Measurements from ENCODE around the gene ATP9B. TPM values are rescaled to one million over a fixed set of nuclear protein-coding genes. Genes with fewer than 3 reads are reported as not detected.

The ATP9B gene
- total RNA-seq, 1 donor from 2014 or later: 22.7 TPM

DNA sequence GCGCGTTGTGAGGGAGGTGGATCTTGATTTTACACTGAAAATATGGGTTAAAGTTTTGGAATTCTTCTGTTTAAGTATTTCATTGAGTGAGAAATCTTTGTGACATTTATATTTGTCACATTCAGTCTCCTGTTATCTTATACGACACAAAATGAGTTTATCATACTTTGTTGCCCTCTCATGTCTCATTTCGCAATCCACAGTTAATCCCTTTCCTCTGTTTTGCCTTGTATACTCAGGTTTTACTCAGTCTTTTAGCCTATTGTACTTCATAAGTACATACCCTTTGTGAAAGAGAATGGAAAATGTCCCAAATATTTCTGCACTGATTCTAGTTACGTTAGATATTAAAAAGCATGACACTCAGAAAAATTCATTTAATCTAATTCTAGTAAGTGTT is 142.7 kb downstream of the ATP9B start:
- no peak for DNase-seq (ENCODE audit: low read depth)
- TF ChIP-seq, protein P1, sequence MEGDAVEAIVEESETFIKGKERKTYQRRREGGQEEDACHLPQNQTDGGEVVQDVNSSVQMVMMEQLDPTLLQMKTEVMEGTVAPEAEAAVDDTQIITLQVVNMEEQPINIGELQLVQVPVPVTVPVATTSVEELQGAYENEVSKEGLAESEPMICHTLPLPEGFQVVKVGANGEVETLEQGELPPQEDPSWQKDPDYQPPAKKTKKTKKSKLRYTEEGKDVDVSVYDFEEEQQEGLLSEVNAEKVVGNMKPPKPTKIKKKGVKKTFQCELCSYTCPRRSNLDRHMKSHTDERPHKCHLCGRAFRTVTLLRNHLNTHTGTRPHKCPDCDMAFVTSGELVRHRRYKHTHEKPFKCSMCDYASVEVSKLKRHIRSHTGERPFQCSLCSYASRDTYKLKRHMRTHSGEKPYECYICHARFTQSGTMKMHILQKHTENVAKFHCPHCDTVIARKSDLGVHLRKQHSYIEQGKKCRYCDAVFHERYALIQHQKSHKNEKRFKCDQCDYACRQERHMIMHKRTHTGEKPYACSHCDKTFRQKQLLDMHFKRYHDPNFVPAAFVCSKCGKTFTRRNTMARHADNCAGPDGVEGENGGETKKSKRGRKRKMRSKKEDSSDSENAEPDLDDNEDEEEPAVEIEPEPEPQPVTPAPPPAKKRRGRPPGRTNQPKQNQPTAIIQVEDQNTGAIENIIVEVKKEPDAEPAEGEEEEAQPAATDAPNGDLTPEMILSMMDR (conservative IDR thresholded peaks at IDR 0.05; ENCODE audit: low read depth, low read length): no peak
- no peak overlapping the region for H3K4me3 ChIP-seq (ENCODE audit: low read depth, low read length)

GRCh38 chr18:79214056-79214455 is 144.9 kb downstream of the ATP9B start:
- no peak for DNase-seq (ENCODE audit: low read depth)
- H3K4me3 ChIP-seq (ENCODE audit: low read depth, low read length): no peak overlapping the region
- TF ChIP-seq, protein P1 (conservative IDR thresholded peaks at IDR 0.05; ENCODE audit: low read depth, low read length): no peak

GRCh38 chr18:79216176-79216575 is 147.0 kb downstream of the ATP9B start:
- TF ChIP-seq, protein P1 (conservative IDR thresholded peaks at IDR 0.05; ENCODE audit: low read depth, low read length): no peak
- DNase-seq (ENCODE audit: low read depth): no peak
- no peak overlapping the region for H3K4me3 ChIP-seq (ENCODE audit: low read depth, low read length)

GRCh38 chr18:79217979-79218604 is 148.9 kb downstream of the ATP9B start:
- no peak overlapping the region for H3K4me3 ChIP-seq (ENCODE audit: low read depth, low read length)
- no peak for DNase-seq (ENCODE audit: low read depth)
- TF ChIP-seq, protein P1 (conservative IDR thresholded peaks at IDR 0.05; ENCODE audit: low read depth, low read length): no peak

DNA sequence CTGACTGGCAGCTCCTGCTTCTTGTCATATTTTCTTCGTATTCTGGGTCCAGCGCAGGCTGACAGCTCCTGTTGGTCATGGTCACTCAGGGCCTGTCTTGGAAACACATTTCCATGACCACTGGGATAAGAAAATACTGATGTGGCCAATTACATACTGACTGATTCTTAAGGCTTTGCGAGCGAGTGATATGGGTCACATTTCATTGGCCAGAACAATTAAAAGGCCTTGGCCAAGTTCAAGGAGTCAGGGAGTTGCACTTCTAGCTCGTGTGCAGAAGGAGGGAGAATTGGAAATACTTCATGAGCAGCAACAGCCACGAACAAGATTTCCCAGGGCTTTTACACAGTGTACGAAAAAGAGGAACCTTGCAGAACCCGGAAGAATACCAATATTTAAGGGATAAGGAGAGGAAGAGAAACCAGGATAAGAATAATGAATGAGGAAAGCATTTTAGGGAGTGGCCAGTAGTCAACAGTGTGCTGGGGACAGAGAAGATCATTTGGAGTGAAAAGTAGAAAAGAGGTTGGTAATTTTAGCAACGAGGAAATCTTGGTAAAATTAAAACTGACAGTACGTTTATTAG is 149.5 kb downstream of the ATP9B start:
- TF ChIP-seq, protein P1 (conservative IDR thresholded peaks at IDR 0.05; ENCODE audit: low read depth, low read length): no peak
- no peak overlapping the region for H3K4me3 ChIP-seq (ENCODE audit: low read depth, low read length)
- no peak for DNase-seq (ENCODE audit: low read depth)

GRCh38 chr18:79221136-79221535 is 151.9 kb downstream of the ATP9B start:
- H3K4me3 ChIP-seq (ENCODE audit: low read depth, low read length): no peak overlapping the region
- TF ChIP-seq, protein P1 (conservative IDR thresholded peaks at IDR 0.05; ENCODE audit: low read depth, low read length): no peak
- DNase-seq (ENCODE audit: low read depth): no peak

GRCh38 chr18:79222790-79223189 is 153.6 kb downstream of the ATP9B start:
- TF ChIP-seq, protein P1 (conservative IDR thresholded peaks at IDR 0.05; ENCODE audit: low read depth, low read length): no peak
- H3K4me3 ChIP-seq (ENCODE audit: low read depth, low read length): no peak overlapping the region
- no peak for DNase-seq (ENCODE audit: low read depth)
